ENCODE measurements around the gene TRIO.

TRIO gene

GRCh38 chr5:14509556-14509955, 366.4 kb downstream of the TRIO start:
- H3K9me3 ChIP-seq (ENCODE audit: control insufficient read depth, low read length): no peaks in the 10 kb centered on the region
- no peaks in the 10 kb centered on the region for H3K36me3 ChIP-seq (ENCODE audit: control insufficient read depth, insufficient read depth, low read length)
- H3K4me1 ChIP-seq (ENCODE audit: control insufficient read depth, insufficient read depth, low read length): no peaks in the 10 kb centered on the region
- no peak overlapping the region for H3K9ac ChIP-seq (ENCODE audit: low read length)
- no peak overlapping the region for H3K4me3 ChIP-seq (ENCODE audit: low read length)
- no peaks in the 10 kb centered on the region for H3K27me3 ChIP-seq (ENCODE audit: control insufficient read depth, insufficient read depth, low read length)

GRCh38 chr5:14510156-14510734, 367.1 kb downstream of the TRIO start:
- Histone ChIP-seq H3K4me1 (ENCODE audit: control insufficient read depth, insufficient read depth, low read length) (no peaks in the 10 kb centered on the region), H3K4me3 (ENCODE audit: low read length) (no peak overlapping the region), H3K9ac (ENCODE audit: low read length) (no peak overlapping the region), H3K27me3 (ENCODE audit: control insufficient read depth, insufficient read depth, low read length) (no peaks in the 10 kb centered on the region), H3K36me3 (ENCODE audit: control insufficient read depth, insufficient read depth, low read length) (no peaks in the 10 kb centered on the region), H3K9me3 (ENCODE audit: control insufficient read depth, low read length) (no peaks in the 10 kb centered on the region)

- Histone ChIP-seq H3K36me3 (ENCODE audit: control insufficient read depth, insufficient read depth, low read length) (no peaks in the 10 kb centered on the region), H3K4me1 (ENCODE audit: control insufficient read depth, insufficient read depth, low read length) (no peaks in the 10 kb centered on the region), H3K9me3 (ENCODE audit: control insufficient read depth, low read length) (no peaks in the 10 kb centered on the region), H3K4me3 (ENCODE audit: low read length) (no peak overlapping the region), H3K9ac (ENCODE audit: low read length) (no peak overlapping the region), H3K27me3 (ENCODE audit: control insufficient read depth, insufficient read depth, low read length) (no peaks in the 10 kb centered on the region)
Observed at GRCh38 chr5:14510880-14511279, 367.7 kb downstream of the TRIO start.

GRCh38 chr5:14512574-14512973, 369.4 kb downstream of the TRIO start:
- no peaks in the 10 kb centered on the region for H3K36me3 ChIP-seq (ENCODE audit: control insufficient read depth, insufficient read depth, low read length)
- no peaks in the 10 kb centered on the region for H3K4me1 ChIP-seq (ENCODE audit: control insufficient read depth, insufficient read depth, low read length)
- H3K9ac ChIP-seq (ENCODE audit: low read length): no peak overlapping the region
- H3K4me3 ChIP-seq (ENCODE audit: low read length): no peak overlapping the region
- no peaks in the 10 kb centered on the region for H3K9me3 ChIP-seq (ENCODE audit: control insufficient read depth, low read length)
- H3K27me3 ChIP-seq (ENCODE audit: control insufficient read depth, insufficient read depth, low read length): no peaks in the 10 kb centered on the region

- no peaks in the 10 kb centered on the region for H3K27me3 ChIP-seq (ENCODE audit: control insufficient read depth, insufficient read depth, low read length)
- H3K36me3 ChIP-seq (ENCODE audit: control insufficient read depth, insufficient read depth, low read length): no peaks in the 10 kb centered on the region
- H3K4me3 ChIP-seq (ENCODE audit: low read length): no peak overlapping the region
- no peak overlapping the region for H3K9ac ChIP-seq (ENCODE audit: low read length)
- H3K4me1 ChIP-seq (ENCODE audit: control insufficient read depth, insufficient read depth, low read length): no peaks in the 10 kb centered on the region
- H3K9me3 ChIP-seq (ENCODE audit: control insufficient read depth, low read length): no peaks in the 10 kb centered on the region
Observed at GRCh38 chr5:14513266-14513665, 370.1 kb downstream of the TRIO start.

- Histone ChIP-seq H3K9ac (ENCODE audit: low read length) (no peak overlapping the region), H3K36me3 (ENCODE audit: control insufficient read depth, insufficient read depth, low read length) (no peaks in the 10 kb centered on the region), H3K9me3 (ENCODE audit: control insufficient read depth, low read length) (no peaks in the 10 kb centered on the region), H3K27me3 (ENCODE audit: control insufficient read depth, insufficient read depth, low read length) (no peaks in the 10 kb centered on the region), H3K4me3 (ENCODE audit: low read length) (no peak overlapping the region), H3K4me1 (ENCODE audit: control insufficient read depth, insufficient read depth, low read length) (no peaks in the 10 kb centered on the region)
Observed at GRCh38 chr5:14516901-14517300, 373.8 kb downstream of the TRIO start.

- Histone ChIP-seq H3K4me1 (ENCODE audit: control insufficient read depth, insufficient read depth, low read length) (no peaks in the 10 kb centered on the region), H3K36me3 (ENCODE audit: control insufficient read depth, insufficient read depth, low read length) (no peaks in the 10 kb centered on the region), H3K9me3 (ENCODE audit: control insufficient read depth, low read length) (no peaks in the 10 kb centered on the region), H3K27me3 (ENCODE audit: control insufficient read depth, insufficient read depth, low read length) (no peaks in the 10 kb centered on the region), H3K4me3 (ENCODE audit: low read length) (no peak overlapping the region), H3K9ac (ENCODE audit: low read length) (no peak overlapping the region)
Observed at GRCh38 chr5:14518638-14519037, 375.5 kb downstream of the TRIO start.

- no peaks in the 10 kb centered on the region for H3K27me3 ChIP-seq (ENCODE audit: control insufficient read depth, insufficient read depth, low read length)
- H3K36me3 ChIP-seq (ENCODE audit: control insufficient read depth, insufficient read depth, low read length): no peaks in the 10 kb centered on the region
- no peaks in the 10 kb centered on the region for H3K9me3 ChIP-seq (ENCODE audit: control insufficient read depth, low read length)
- no peak overlapping the region for H3K9ac ChIP-seq (ENCODE audit: low read length)
- no peaks in the 10 kb centered on the region for H3K4me1 ChIP-seq (ENCODE audit: control insufficient read depth, insufficient read depth, low read length)
- no peak overlapping the region for H3K4me3 ChIP-seq (ENCODE audit: low read length)
Observed at GRCh38 chr5:14521748-14522147, 378.6 kb downstream of the TRIO start.

GRCh38 chr5:14522721-14523120, 379.6 kb downstream of the TRIO start:
- H3K27me3 ChIP-seq (ENCODE audit: control insufficient read depth, insufficient read depth, low read length): no peaks in the 10 kb centered on the region
- no peaks in the 10 kb centered on the region for H3K9me3 ChIP-seq (ENCODE audit: control insufficient read depth, low read length)
- no peaks in the 10 kb centered on the region for H3K4me1 ChIP-seq (ENCODE audit: control insufficient read depth, insufficient read depth, low read length)
- no peak overlapping the region for H3K4me3 ChIP-seq (ENCODE audit: low read length)
- no peak overlapping the region for H3K9ac ChIP-seq (ENCODE audit: low read length)
- no peaks in the 10 kb centered on the region for H3K36me3 ChIP-seq (ENCODE audit: control insufficient read depth, insufficient read depth, low read length)

- no peaks in the 10 kb centered on the region for H3K36me3 ChIP-seq (ENCODE audit: control insufficient read depth, insufficient read depth, low read length)
- H3K4me3 ChIP-seq (ENCODE audit: low read length): no peak overlapping the region
- no peaks in the 10 kb centered on the region for H3K27me3 ChIP-seq (ENCODE audit: control insufficient read depth, insufficient read depth, low read length)
- H3K4me1 ChIP-seq (ENCODE audit: control insufficient read depth, insufficient read depth, low read length): peaks cover under 1% of the 10 kb centered on the region
- H3K9ac ChIP-seq (ENCODE audit: low read length): no peak overlapping the region
- no peaks in the 10 kb centered on the region for H3K9me3 ChIP-seq (ENCODE audit: control insufficient read depth, low read length)
Observed at GRCh38 chr5:14523243-14524034, 380.3 kb downstream of the TRIO start.

GRCh38 chr5:14525397-14525796, 382.3 kb downstream of the TRIO start:
- Histone ChIP-seq H3K4me1 (ENCODE audit: control insufficient read depth, insufficient read depth, low read length) (peaks cover 6% of the 10 kb centered on the region), H3K4me3 (ENCODE audit: low read length) (no peak overlapping the region), H3K9me3 (ENCODE audit: control insufficient read depth, low read length) (no peaks in the 10 kb centered on the region)

GRCh38 chr5:14526493-14526892, 383.4 kb downstream of the TRIO start:
- Histone ChIP-seq H3K9ac (ENCODE audit: low read length) (no peak overlapping the region), H3K36me3 (ENCODE audit: control insufficient read depth, insufficient read depth, low read length) (no peaks in the 10 kb centered on the region), H3K9me3 (ENCODE audit: control insufficient read depth, low read length) (no peaks in the 10 kb centered on the region), H3K27me3 (ENCODE audit: control insufficient read depth, insufficient read depth, low read length) (no peaks in the 10 kb centered on the region), H3K4me1 (ENCODE audit: control insufficient read depth, insufficient read depth, low read length) (peaks cover 6% of the 10 kb centered on the region), H3K4me3 (ENCODE audit: low read length) (no peak overlapping the region)

More at GRCh38 chr5:14525397-14525796, 382.3 kb downstream of the TRIO start:
- Histone ChIP-seq H3K27me3 (ENCODE audit: control insufficient read depth, insufficient read depth, low read length) (no peaks in the 10 kb centered on the region), H3K9ac (ENCODE audit: low read length) (no peak overlapping the region), H3K36me3 (ENCODE audit: control insufficient read depth, insufficient read depth, low read length) (no peaks in the 10 kb centered on the region)
